ENCODE data around the gene COX6A2. TPM values are rescaled to one million over a fixed set of nuclear protein-coding genes. Genes with fewer than 3 reads are reported as not detected.

Gene COX6A2
- polyA plus RNA-seq, 1 donor, result 7.8 TPM

- Histone ChIP-seq H3K9me3 (ENCODE audit: control insufficient read depth, low read depth, low read length) (no peaks in the 10 kb centered on the region), H3K27me3 (ENCODE audit: control insufficient read depth, insufficient read depth, low read length) (no peaks in the 10 kb centered on the region), H3K4me3 (ENCODE audit: low read length) (no peak within 1 kb of the TSS), H3K36me3 (ENCODE audit: control insufficient read depth, insufficient read depth, low read length) (no peaks in the 10 kb centered on the region), H3K27ac (ENCODE audit: low read length) (no peak within 1 kb of the TSS), H3K4me1 (ENCODE audit: control insufficient read depth, insufficient read depth, low read length) (no peaks in the 10 kb centered on the region)
- WGBS (ENCODE audit: insufficient coverage, low lambda C conversion rate), result no CpG with 5 or more reads among the region's 5 CpGs
- DNase-seq, result no peak
Measured at GRCh38 chr16:31393056-31393455, 35.1 kb downstream of the COX6A2 start, which contains the start of gene ITGAD. Gene ITGAD (plus strand): TSS chr16:31393335. CDS start chr16:31393361, 26 bp downstream.

GRCh38 chr16:31390504-31391041, 37.6 kb downstream of the COX6A2 start:
- WGBS (ENCODE audit: insufficient coverage, low lambda C conversion rate), result 72% methylated on average over 3 of the region's 6 CpGs

GRCh38 chr16:31388535-31388934, 39.6 kb downstream of the COX6A2 start:
- DNase-seq, result no peak
- Histone ChIP-seq H3K27me3 (ENCODE audit: control insufficient read depth, insufficient read depth, low read length) (no peaks in the 10 kb centered on the region), H3K4me3 (ENCODE audit: low read length) (no peak overlapping the region), H3K9me3 (ENCODE audit: control insufficient read depth, low read depth, low read length) (no peaks in the 10 kb centered on the region), H3K36me3 (ENCODE audit: control insufficient read depth, insufficient read depth, low read length) (no peaks in the 10 kb centered on the region), H3K4me1 (ENCODE audit: control insufficient read depth, insufficient read depth, low read length) (no peaks in the 10 kb centered on the region), H3K27ac (ENCODE audit: low read length) (no peak overlapping the region)
- WGBS (ENCODE audit: insufficient coverage, low lambda C conversion rate), result no CpG with 5 or more reads among the region's 2 CpGs

More at GRCh38 chr16:31390504-31391041, 37.6 kb downstream of the COX6A2 start:
- DNase-seq, result no peak
- no peaks in the 10 kb centered on the region for H3K27me3 ChIP-seq (ENCODE audit: control insufficient read depth, insufficient read depth, low read length)
- no peaks in the 10 kb centered on the region for H3K9me3 ChIP-seq (ENCODE audit: control insufficient read depth, low read depth, low read length)
- no peak overlapping the region for H3K4me3 ChIP-seq (ENCODE audit: low read length)
- H3K27ac ChIP-seq (ENCODE audit: low read length), result no peak overlapping the region
- no peaks in the 10 kb centered on the region for H3K36me3 ChIP-seq (ENCODE audit: control insufficient read depth, insufficient read depth, low read length)
- H3K4me1 ChIP-seq (ENCODE audit: control insufficient read depth, insufficient read depth, low read length), result no peaks in the 10 kb centered on the region

- Histone ChIP-seq H3K27me3 (ENCODE audit: control insufficient read depth, insufficient read depth, low read length) (no peaks in the 10 kb centered on the region), H3K9me3 (ENCODE audit: control insufficient read depth, low read depth, low read length) (no peaks in the 10 kb centered on the region), H3K4me3 (ENCODE audit: low read length) (no peak overlapping the region), H3K36me3 (ENCODE audit: control insufficient read depth, insufficient read depth, low read length) (no peaks in the 10 kb centered on the region), H3K4me1 (ENCODE audit: control insufficient read depth, insufficient read depth, low read length) (no peaks in the 10 kb centered on the region), H3K27ac (ENCODE audit: low read length) (no peak overlapping the region)
- WGBS (ENCODE audit: insufficient coverage, low lambda C conversion rate), result no CpG with 5 or more reads among the region's 6 CpGs
- peak in 1 of 2 donors; percentile 32 for DNase-seq
Measured at GRCh38 chr16:31386157-31386984, 41.8 kb downstream of the COX6A2 start.

GRCh38 chr16:31385680-31386079, 42.5 kb downstream of the COX6A2 start:
- peak; percentile 17 to 72 for DNase-seq
- H3K4me3 ChIP-seq (ENCODE audit: low read length), result no peak overlapping the region
- no peaks in the 10 kb centered on the region for H3K27me3 ChIP-seq (ENCODE audit: control insufficient read depth, insufficient read depth, low read length)
- H3K9me3 ChIP-seq (ENCODE audit: control insufficient read depth, low read depth, low read length), result no peaks in the 10 kb centered on the region
- H3K4me1 ChIP-seq (ENCODE audit: control insufficient read depth, insufficient read depth, low read length), result no peaks in the 10 kb centered on the region
- H3K27ac ChIP-seq (ENCODE audit: low read length), result no peak overlapping the region
- no CpG with 5 or more reads among the region's 4 CpGs for WGBS (ENCODE audit: insufficient coverage, low lambda C conversion rate)
- no peaks in the 10 kb centered on the region for H3K36me3 ChIP-seq (ENCODE audit: control insufficient read depth, insufficient read depth, low read length)

- WGBS (ENCODE audit: insufficient coverage, low lambda C conversion rate), result no CpG with 5 or more reads among the region's 14 CpGs
- Histone ChIP-seq H3K4me3 (ENCODE audit: low read length) (no peak overlapping the region), H3K27ac (ENCODE audit: low read length) (no peak overlapping the region), H3K36me3 (ENCODE audit: control insufficient read depth, insufficient read depth, low read length) (no peaks in the 10 kb centered on the region), H3K4me1 (ENCODE audit: control insufficient read depth, insufficient read depth, low read length) (no peaks in the 10 kb centered on the region), H3K27me3 (ENCODE audit: control insufficient read depth, insufficient read depth, low read length) (no peaks in the 10 kb centered on the region), H3K9me3 (ENCODE audit: control insufficient read depth, low read depth, low read length) (no peaks in the 10 kb centered on the region)
- peak; percentile 37 to 44 for DNase-seq
Measured at GRCh38 chr16:31382485-31383161, 45.5 kb downstream of the COX6A2 start.

GRCh38 chr16:31380201-31380600, 48.0 kb downstream of the COX6A2 start:
- WGBS (ENCODE audit: insufficient coverage, low lambda C conversion rate), result no CpG with 5 or more reads among the region's 12 CpGs
- DNase-seq, result no peak
- H3K9me3 ChIP-seq (ENCODE audit: control insufficient read depth, low read depth, low read length), result no peaks in the 10 kb centered on the region
- no peaks in the 10 kb centered on the region for H3K27me3 ChIP-seq (ENCODE audit: control insufficient read depth, insufficient read depth, low read length)
- peaks cover 4% of the 10 kb centered on the region for H3K4me1 ChIP-seq (ENCODE audit: control insufficient read depth, insufficient read depth, low read length)
- H3K27ac ChIP-seq (ENCODE audit: low read length), result no peak overlapping the region
- H3K4me3 ChIP-seq (ENCODE audit: low read length), result no peak overlapping the region
- H3K36me3 ChIP-seq (ENCODE audit: control insufficient read depth, insufficient read depth, low read length), result no peaks in the 10 kb centered on the region

Other genes with a start within 250 kb of the COX6A2 start
- 494 TPM for gene FUS, start 248.2 kb downstream of the COX6A2 start, polyA plus RNA-seq
- gene PYCARD, start 225.6 kb downstream of the COX6A2 start, polyA plus RNA-seq, result 42.4 TPM
- gene TRIM72, start 214.2 kb downstream of the COX6A2 start, polyA plus RNA-seq, result 0.10 TPM
- gene PYDC1, start 211.2 kb downstream of the COX6A2 start, polyA plus RNA-seq, result 0.19 TPM
- gene ITGAM, start 168.4 kb downstream of the COX6A2 start, polyA plus RNA-seq, result 1.6 TPM
- gene ITGAX, start 73.2 kb downstream of the COX6A2 start, polyA plus RNA-seq, result 1.9 TPM
- gene ITGAD, start 35.0 kb downstream of the COX6A2 start, polyA plus RNA-seq, result 0.03 TPM
- 1.5 TPM for gene ZNF843, start 14.4 kb upstream of the COX6A2 start, polyA plus RNA-seq
- 13.6 TPM for gene ARMC5, start 31.1 kb upstream of the COX6A2 start, polyA plus RNA-seq
- gene TGFB1I1, start 43.8 kb upstream of the COX6A2 start, polyA plus RNA-seq, result 38.7 TPM
- gene SLC5A2, start 54.8 kb upstream of the COX6A2 start, polyA plus RNA-seq, result 7.3 TPM
- gene RUSF1, start 80.0 kb upstream of the COX6A2 start, polyA plus RNA-seq, result 99.1 TPM
- gene AHSP, start 99.5 kb upstream of the COX6A2 start, polyA plus RNA-seq, result 11.8 TPM